ENCODE results near the gene DAG1.

DAG1 gene

DNA sequence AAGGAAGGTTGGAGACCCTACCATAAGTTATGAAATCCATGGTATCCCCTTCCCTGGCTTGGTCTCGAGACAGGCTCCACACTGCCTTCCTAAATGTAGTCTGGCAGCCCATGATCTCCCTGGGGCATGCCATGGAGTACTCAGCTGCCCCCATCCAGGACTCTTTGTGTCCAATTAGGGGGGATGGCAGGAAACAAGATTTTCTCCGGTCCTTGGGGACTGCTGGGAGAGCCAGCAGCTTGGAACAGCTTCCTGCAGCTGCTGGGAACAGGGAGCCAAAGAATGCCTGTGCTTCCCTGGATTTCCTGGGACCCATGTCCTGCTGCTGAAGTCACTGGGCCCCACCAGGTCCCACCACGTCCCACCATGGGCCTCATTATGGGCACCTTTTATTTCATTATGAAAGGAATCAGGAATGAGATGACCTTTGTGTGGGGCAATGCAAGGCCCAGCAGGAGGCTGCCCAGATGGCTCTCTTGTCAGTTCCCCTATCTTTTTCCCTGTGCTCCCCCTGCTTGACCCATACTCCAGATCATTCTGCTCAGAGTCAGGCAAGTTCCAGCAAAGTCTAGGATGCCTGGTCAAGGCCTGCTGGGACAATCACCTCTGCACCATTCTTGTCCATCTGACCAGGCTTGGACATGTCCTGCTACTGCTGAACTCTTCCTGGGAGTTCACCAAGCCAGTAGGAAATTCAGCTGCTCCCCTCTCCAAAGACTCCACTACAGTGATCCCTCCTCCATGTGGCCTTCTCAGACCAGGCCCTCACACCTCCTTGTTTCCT is 15.0 kb upstream of the DAG1 start:
- Histone ChIP-seq H3K4me3 (ENCODE audit: low read length) (no peak overlapping the region), H3K9ac (ENCODE audit: low read length) (peak overlapping the region; percentile 42), H3K9me3 (ENCODE audit: control insufficient read depth, low read length) (no peaks in the 10 kb centered on the region), H3K4me1 (ENCODE audit: control insufficient read depth, insufficient read depth, low read length) (peaks cover 18% of the 10 kb centered on the region), H3K36me3 (ENCODE audit: control insufficient read depth, insufficient read depth, low read length, severe bottlenecking) (no peaks in the 10 kb centered on the region), H3K27me3 (replicated peaks; ENCODE audit: control insufficient read depth, insufficient read depth, low read length) (no peaks in the 10 kb centered on the region)
- no peak for DNase-seq (ENCODE audit: low read depth)

GRCh38 chr3:49456466-49456865 is 13.6 kb upstream of the DAG1 start:
- H3K9me3 ChIP-seq (ENCODE audit: control insufficient read depth, low read length) = no peaks in the 10 kb centered on the region

GRCh38 chr3:49460188-49460890 is 9.7 kb upstream of the DAG1 start:
- DNase-seq (ENCODE audit: low read depth) = no peak

More at GRCh38 chr3:49456466-49456865, 13.6 kb upstream of the DAG1 start:
- no peak for DNase-seq (ENCODE audit: low read depth)
- Histone ChIP-seq H3K4me3 (ENCODE audit: low read length) (no peak overlapping the region), H3K4me1 (ENCODE audit: control insufficient read depth, insufficient read depth, low read length) (peaks cover 22% of the 10 kb centered on the region), H3K27me3 (replicated peaks; ENCODE audit: control insufficient read depth, insufficient read depth, low read length) (no peaks in the 10 kb centered on the region), H3K9ac (ENCODE audit: low read length) (no peak overlapping the region), H3K36me3 (ENCODE audit: control insufficient read depth, insufficient read depth, low read length, severe bottlenecking) (no peaks in the 10 kb centered on the region)

GRCh38 chr3:49460956-49461355 is 9.1 kb upstream of the DAG1 start:
- H3K4me1 ChIP-seq (ENCODE audit: control insufficient read depth, insufficient read depth, low read length) = peaks cover 23% of the 10 kb centered on the region
- no peaks in the 10 kb centered on the region for H3K9me3 ChIP-seq (ENCODE audit: control insufficient read depth, low read length)
- no peaks in the 10 kb centered on the region for H3K36me3 ChIP-seq (ENCODE audit: control insufficient read depth, insufficient read depth, low read length, severe bottlenecking)
- H3K4me3 ChIP-seq (ENCODE audit: low read length) = no peak overlapping the region
- H3K27me3 ChIP-seq (replicated peaks; ENCODE audit: control insufficient read depth, insufficient read depth, low read length) = no peaks in the 10 kb centered on the region
- no peak overlapping the region for H3K9ac ChIP-seq (ENCODE audit: low read length)
- no peak for DNase-seq (ENCODE audit: low read depth)

More at GRCh38 chr3:49460188-49460890, 9.7 kb upstream of the DAG1 start:
- H3K9me3 ChIP-seq (ENCODE audit: control insufficient read depth, low read length) = no peaks in the 10 kb centered on the region
- no peaks in the 10 kb centered on the region for H3K27me3 ChIP-seq (replicated peaks; ENCODE audit: control insufficient read depth, insufficient read depth, low read length)
- no peak overlapping the region for H3K4me3 ChIP-seq (ENCODE audit: low read length)
- H3K9ac ChIP-seq (ENCODE audit: low read length) = no peak overlapping the region
- no peaks in the 10 kb centered on the region for H3K36me3 ChIP-seq (ENCODE audit: control insufficient read depth, insufficient read depth, low read length, severe bottlenecking)
- peaks cover 21% of the 10 kb centered on the region for H3K4me1 ChIP-seq (ENCODE audit: control insufficient read depth, insufficient read depth, low read length)

- Histone ChIP-seq H3K27me3 (replicated peaks; ENCODE audit: control insufficient read depth, insufficient read depth, low read length) (no peaks in the 10 kb centered on the region), H3K9ac (ENCODE audit: low read length) (peak overlapping the region; percentile 19), H3K9me3 (ENCODE audit: control insufficient read depth, low read length) (no peaks in the 10 kb centered on the region), H3K4me1 (ENCODE audit: control insufficient read depth, insufficient read depth, low read length) (peaks cover 18% of the 10 kb centered on the region), H3K36me3 (ENCODE audit: control insufficient read depth, insufficient read depth, low read length, severe bottlenecking) (no peaks in the 10 kb centered on the region), H3K4me3 (ENCODE audit: low read length) (no peak overlapping the region)
- peak; percentile 33 for DNase-seq (ENCODE audit: low read depth)
These were observed 8.5 kb upstream of the DAG1 start for GRCh38 chr3:49461443-49462171.

- H3K9me3 ChIP-seq (ENCODE audit: control insufficient read depth, low read length) = no peaks in the 10 kb centered on the region
- no peak overlapping the region for H3K4me3 ChIP-seq (ENCODE audit: low read length)
- peak overlapping the region; percentile 19 for H3K9ac ChIP-seq (ENCODE audit: low read length)
- no peaks in the 10 kb centered on the region for H3K27me3 ChIP-seq (replicated peaks; ENCODE audit: control insufficient read depth, insufficient read depth, low read length)
- peak; percentile 35 for DNase-seq (ENCODE audit: low read depth)
- H3K4me1 ChIP-seq (ENCODE audit: control insufficient read depth, insufficient read depth, low read length) = peaks cover 18% of the 10 kb centered on the region
- no peaks in the 10 kb centered on the region for H3K36me3 ChIP-seq (ENCODE audit: control insufficient read depth, insufficient read depth, low read length, severe bottlenecking)
These were observed 7.8 kb upstream of the DAG1 start for GRCh38 chr3:49462222-49462621.

GRCh38 chr3:49465270-49466034 is 4.6 kb upstream of the DAG1 start:
- H3K4me1 ChIP-seq (ENCODE audit: control insufficient read depth, insufficient read depth, low read length) = peaks cover 32% of the 10 kb centered on the region
- no peak for DNase-seq (ENCODE audit: low read depth)
- no peaks in the 10 kb centered on the region for H3K27me3 ChIP-seq (replicated peaks; ENCODE audit: control insufficient read depth, insufficient read depth, low read length)
- H3K4me3 ChIP-seq (ENCODE audit: low read length) = no peak overlapping the region
- H3K9me3 ChIP-seq (ENCODE audit: control insufficient read depth, low read length) = no peaks in the 10 kb centered on the region
- H3K36me3 ChIP-seq (ENCODE audit: control insufficient read depth, insufficient read depth, low read length, severe bottlenecking) = no peaks in the 10 kb centered on the region
- H3K9ac ChIP-seq (ENCODE audit: low read length) = no peak overlapping the region

GRCh38 chr3:49466085-49466484 is 4.0 kb upstream of the DAG1 start:
- H3K36me3 ChIP-seq (ENCODE audit: control insufficient read depth, insufficient read depth, low read length, severe bottlenecking) = no peaks in the 10 kb centered on the region
- DNase-seq (ENCODE audit: low read depth) = no peak

GRCh38 chr3:49469037-49469935 is 781 bp upstream of the DAG1 start:
- DNase-seq (ENCODE audit: low read depth) = peak; percentile 94
- peak overlapping the region; percentile 88 for H3K4me3 ChIP-seq (ENCODE audit: low read length)
- peaks cover 34% of the 10 kb centered on the region for H3K4me1 ChIP-seq (ENCODE audit: control insufficient read depth, insufficient read depth, low read length)
- peak overlapping the region; percentile 91 for H3K9ac ChIP-seq (ENCODE audit: low read length)
- no peaks in the 10 kb centered on the region for H3K27me3 ChIP-seq (replicated peaks; ENCODE audit: control insufficient read depth, insufficient read depth, low read length)
- H3K9me3 ChIP-seq (ENCODE audit: control insufficient read depth, low read length) = no peaks in the 10 kb centered on the region
- H3K36me3 ChIP-seq (ENCODE audit: control insufficient read depth, insufficient read depth, low read length, severe bottlenecking) = no peaks in the 10 kb centered on the region

More at GRCh38 chr3:49466085-49466484, 4.0 kb upstream of the DAG1 start:
- Histone ChIP-seq H3K9ac (ENCODE audit: low read length) (no peak overlapping the region), H3K4me1 (ENCODE audit: control insufficient read depth, insufficient read depth, low read length) (peaks cover 34% of the 10 kb centered on the region), H3K27me3 (replicated peaks; ENCODE audit: control insufficient read depth, insufficient read depth, low read length) (no peaks in the 10 kb centered on the region), H3K4me3 (ENCODE audit: low read length) (no peak overlapping the region), H3K9me3 (ENCODE audit: control insufficient read depth, low read length) (no peaks in the 10 kb centered on the region)
